Mesenchymal stem cell (in vitro differentiated cells and primary cell): ENCODE measurements around the gene DNM1.

Experiments used
- DNase-seq: peaks from one replicate; pipeline ENCODE4 v3.0.0-alpha.2; 2013
- H2AFZ ChIP-seq: one replicate; pipeline ENCODE4 v1.6.1; 2013; ENCODE audit warnings: low read depth, mild to moderate bottlenecking, control low read depth, inconsistent platforms, low read length, moderate library complexity
- H2AK5ac ChIP-seq: 2 replicates; pipeline ENCODE4 v1.6.1; 2013; ENCODE audit warnings: low read length, moderate library complexity, mild to moderate bottlenecking, inconsistent platforms; ENCODE audit not compliant: severe bottlenecking
- H2BK120ac ChIP-seq: one replicate; pipeline ENCODE4 v1.6.1; 2013; ENCODE audit warnings: low read depth, mild to moderate bottlenecking, inconsistent platforms, low read length, moderate library complexity
- H2BK12ac ChIP-seq, 2 experiments: one replicate each; pipeline ENCODE4 v1.6.1; 2013; ENCODE audit warnings: inconsistent platforms in 2 of 2, low read length in 2 of 2, mild to moderate bottlenecking in 2 of 2, moderate library complexity in 2 of 2, control low read depth in 1 of 2
- H2BK15ac ChIP-seq: one replicate; pipeline ENCODE4 v1.6.1; 2013; ENCODE audit warnings: mild to moderate bottlenecking, low read depth, inconsistent platforms; ENCODE audit not compliant: poor library complexity, severe bottlenecking
- H2BK5ac ChIP-seq: 2 replicates; pipeline ENCODE4 v1.6.1; 2013; ENCODE audit warnings: low read depth, mild to moderate bottlenecking, low read length, control low read depth, inconsistent platforms; ENCODE audit not compliant: poor library complexity, severe bottlenecking
- H3K14ac ChIP-seq, 2 experiments: one replicate each; pipeline ENCODE4 v1.6.1; 2013; ENCODE audit warnings: inconsistent platforms in 2 of 2, low read length in 2 of 2, control low read depth in 1 of 2, mild to moderate bottlenecking in 1 of 2, moderate library complexity in 1 of 2
- H3K18ac ChIP-seq, 2 experiments: one replicate each; pipeline ENCODE4 v1.6.1; 2013; ENCODE audit warnings: inconsistent platforms in 2 of 2, low read length in 2 of 2, control low read depth in 1 of 2, low read depth in 1 of 2, mild to moderate bottlenecking in 1 of 2
- H3K23ac ChIP-seq, 2 experiments: one replicate each; pipeline ENCODE4 v1.6.1; 2013; ENCODE audit warnings: inconsistent platforms in 2 of 2, low read length in 2 of 2, mild to moderate bottlenecking in 2 of 2, moderate library complexity in 2 of 2, control low read depth in 1 of 2
- H3K27ac ChIP-seq: 2 replicates; pipeline ENCODE4 v1.5.1; 2013; ENCODE audit warnings: mild to moderate bottlenecking, moderate library complexity, low read length, control low read depth, inconsistent platforms; ENCODE audit not compliant: poor library complexity, severe bottlenecking
- H3K27me3 ChIP-seq, 2 experiments: 2 replicates each; pipeline versions ENCODE4 v1.6.1 to v1.7.0; 2013; ENCODE audit warnings: low read length in 2 of 2, mild to moderate bottlenecking in 2 of 2, moderate library complexity in 2 of 2, control low read depth in 1 of 2, inconsistent platforms in 1 of 2; ENCODE audit not compliant: control insufficient read depth in 1 of 2, insufficient read depth in 1 of 2
- H3K36me3 ChIP-seq, 2 experiments: 2 replicates each; pipeline versions ENCODE4 v1.6.1 to v1.7.0; 2013; ENCODE audit warnings: low read length in 2 of 2, control low read depth in 1 of 2, inconsistent platforms in 1 of 2, low read depth in 1 of 2, mild to moderate bottlenecking in 1 of 2; ENCODE audit not compliant: insufficient read depth in 2 of 2, control insufficient read depth in 1 of 2
- H3K4ac ChIP-seq, 2 experiments: one replicate each; pipeline ENCODE4 v1.6.1; 2013; ENCODE audit warnings: inconsistent platforms in 2 of 2, low read length in 2 of 2, mild to moderate bottlenecking in 2 of 2, moderate library complexity in 2 of 2, control low read depth in 1 of 2, low read depth in 1 of 2
- H3K4me1 ChIP-seq: 2 replicates; pipeline ENCODE4 v1.6.1; 2013; ENCODE audit warnings: low read depth, low read length, control low read depth; ENCODE audit not compliant: control insufficient read depth, insufficient read depth
- H3K4me2 ChIP-seq: 2 replicates; pipeline ENCODE4 v1.6.1; 2013; ENCODE audit warnings: low read length, mild to moderate bottlenecking, inconsistent platforms; ENCODE audit not compliant: poor library complexity, severe bottlenecking
- H3K4me3 ChIP-seq, 2 experiments: 2 replicates each; pipeline versions ENCODE4 v1.5.1 to v1.7.0; 2013; ENCODE audit warnings: low read length in 2 of 2, mild to moderate bottlenecking in 2 of 2, control low read depth in 1 of 2, low read depth in 1 of 2; ENCODE audit not compliant: insufficient read depth in 1 of 2
- H3K79me1 ChIP-seq: replicated peaks from 2 replicates; pipeline ENCODE4 v1.6.1; 2013; ENCODE audit warnings: mild to moderate bottlenecking, control low read depth, low read length, inconsistent platforms; ENCODE audit not compliant: poor library complexity, severe bottlenecking
- H3K9ac ChIP-seq: 2 replicates; pipeline ENCODE4 v1.7.0; 2013; ENCODE audit warnings: mild to moderate bottlenecking, low read length, moderate library complexity
- H3K9me3 ChIP-seq: 2 replicates; pipeline ENCODE4 v1.7.0; 2013; ENCODE audit warnings: mild to moderate bottlenecking, low read length; ENCODE audit not compliant: control insufficient read depth
- H4K8ac ChIP-seq: one replicate; pipeline ENCODE4 v1.6.1; 2013; ENCODE audit warnings: inconsistent platforms, mild to moderate bottlenecking, low read length, moderate library complexity
- H4K91ac ChIP-seq: one replicate; pipeline ENCODE4 v1.6.1; 2013; ENCODE audit warnings: mild to moderate bottlenecking, low read length, inconsistent platforms
- WGBS: methylation state at CpG from one replicate; pipeline ENCODE4 v1.1.7; 2013; ENCODE audit warnings: mixed read lengths; 5-methylcytosine and 5-hydroxymethylcytosine counted together

Gene DNM1

DNA sequence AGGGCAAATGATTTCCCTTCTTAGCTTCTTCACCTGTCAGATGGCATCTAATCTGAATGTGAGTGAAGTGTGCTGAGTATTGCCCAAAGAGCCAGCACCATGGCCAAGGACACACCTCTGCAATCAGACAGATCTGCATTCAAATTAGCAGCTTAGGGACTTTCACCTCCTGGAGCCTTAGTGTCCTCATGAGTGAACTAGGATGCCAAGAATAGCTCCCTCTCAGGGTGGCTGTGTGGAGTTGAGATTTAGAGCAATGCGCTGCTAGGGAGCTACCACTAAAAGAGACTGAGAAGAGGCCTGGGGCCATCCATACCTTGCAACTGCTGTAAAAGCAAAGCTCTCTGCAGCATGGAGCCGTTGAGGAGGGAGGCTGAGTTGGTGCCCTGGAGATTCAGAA, 13.2 kb upstream of the DNM1 start:
- Histone ChIP-seq H2BK15ac (no peak overlapping the region), H3K27ac (no peak overlapping the region), H3K27me3 (no peaks in the 10 kb centered on the region), H3K4me1 (peaks cover 22% of the 10 kb centered on the region), H4K8ac (no peak overlapping the region), H3K14ac (no peak overlapping the region), H2BK5ac (no peak overlapping the region), H3K4me3 (peak overlapping the region in 1 of 2 experiments; percentile 97), H3K79me1 (peaks cover 27% of the 10 kb centered on the region), H3K9me3 (no peaks in the 10 kb centered on the region), H3K18ac (no peak overlapping the region), H3K4ac (no peak overlapping the region), H3K36me3 (peaks cover 40 to 46% of the 10 kb centered on the region in 2 experiments), H2BK120ac (no peak overlapping the region), H2AK5ac (no peak overlapping the region), H3K23ac (no peak overlapping the region), H2AFZ (no peak overlapping the region), H3K4me2 (no peak overlapping the region), H3K9ac (peak overlapping the region; percentile 96), H4K91ac (no peak overlapping the region), H2BK12ac (no peak overlapping the region)
- no peak for DNase-seq
- 89% methylated on average over 2 of the region's 2 CpGs for WGBS

GRCh38 chr9:128190516-128191405, 12.4 kb upstream of the DNM1 start:
- Histone ChIP-seq H3K27ac (no peak overlapping the region), H2BK120ac (peak overlapping the region; percentile 64), H2BK12ac (peak overlapping the region in 1 of 2 experiments; percentile 78), H2BK15ac (no peak overlapping the region), H3K27me3 (no peaks in the 10 kb centered on the region), H2AFZ (peak overlapping the region; percentile 95), H3K9me3 (no peaks in the 10 kb centered on the region), H3K14ac (peak overlapping the region in 1 of 2 experiments; percentile 96), H4K91ac (peak overlapping the region; percentile 86), H3K18ac (peak overlapping the region; percentile 80 to 98), H3K79me1 (peaks cover 22% of the 10 kb centered on the region), H2AK5ac (no peak overlapping the region), H4K8ac (peak overlapping the region; percentile 94), H3K23ac (peak overlapping the region in 1 of 2 experiments; percentile 89), H3K4ac (peak overlapping the region; percentile 62 to 93), H3K9ac (peak overlapping the region; percentile 96), H3K36me3 (peaks cover 34 to 39% of the 10 kb centered on the region in 2 experiments), H2BK5ac (no peak overlapping the region), H3K4me3 (peak overlapping the region; percentile 88 to 97), H3K4me2 (peak overlapping the region; percentile 69), H3K4me1 (peaks cover 21% of the 10 kb centered on the region)
- DNase-seq = peak; percentile 29
- 27% methylated on average over 32 of the region's 32 CpGs for WGBS

- H2AK5ac ChIP-seq = peak within 1 kb of the TSS; percentile 54
- peak within 1 kb of the TSS; percentile 71 for H2BK120ac ChIP-seq
- H4K8ac ChIP-seq = peak within 1 kb of the TSS; percentile 98
- peak within 1 kb of the TSS; percentile 97 for H2AFZ ChIP-seq
- peak; percentile 80 for DNase-seq
- H3K79me1 ChIP-seq = peaks cover 17% of the 10 kb centered on the region
- H3K36me3 ChIP-seq = peaks cover 26 to 31% of the 10 kb centered on the region in 2 experiments
- H3K4me2 ChIP-seq = peak within 1 kb of the TSS; percentile 90
- H3K27ac ChIP-seq = peak within 1 kb of the TSS; percentile 46
- H3K27me3 ChIP-seq = no peaks in the 10 kb centered on the region
- peaks cover 19% of the 10 kb centered on the region for H3K4me1 ChIP-seq
- H3K18ac ChIP-seq = peak within 1 kb of the TSS; percentile 95 to 99
- peak within 1 kb of the TSS in 1 of 2 experiments; percentile 78 for H2BK12ac ChIP-seq
- H3K4me3 ChIP-seq = peak within 1 kb of the TSS; percentile 88 to 97
- H2BK15ac ChIP-seq = peak within 1 kb of the TSS; percentile 95
- H3K4ac ChIP-seq = peak within 1 kb of the TSS; percentile 94 to 95
- H3K14ac ChIP-seq = peak within 1 kb of the TSS in 1 of 2 experiments; percentile 96
- under 1% methylated on average over 61 of the region's 71 CpGs for WGBS
- H3K9me3 ChIP-seq = no peaks in the 10 kb centered on the region
- peak within 1 kb of the TSS; percentile 91 for H4K91ac ChIP-seq
- peak within 1 kb of the TSS in 1 of 2 experiments; percentile 89 for H3K23ac ChIP-seq
- peak within 1 kb of the TSS; percentile 53 for H2BK5ac ChIP-seq
- H3K9ac ChIP-seq = peak within 1 kb of the TSS; percentile 96
Measured at GRCh38 chr9:128191406-128192046, 11.7 kb upstream of the DNM1 start, which contains the start of gene CIZ1. CIZ1 (minus strand) TSS chr9:128191572; CDS start chr9:128190857, 715 bp downstream.
